Upper lobe of left lung (tissue), 6 donors: Measurements from ENCODE around the gene SELENOI. TPM values are rescaled to one million over a fixed set of nuclear protein-coding genes. Genes with fewer than 3 reads are reported as not detected.

Source experiments
- ATAC-seq, 2 donors: fragments of 200-7000 bp; cut with Tn5 transposase; one replicate each; pipeline ENCODE4 v1.9.1; 2022; ENCODE audit warnings: mild to moderate bottlenecking in 2 of 2, moderate library complexity in 2 of 2; ENCODE audit not compliant: low FRiP score in 2 of 2
- DNase-seq, 2 donors: peaks; one replicate each; pipeline ENCODE4 v3.0.0-alpha.2; 2019 to 2020
- H3K27ac ChIP-seq, 4 donors: fragments of 200-600 bp; sonication (generic); one replicate each; pipeline ENCODE4 v1.5.1; 2016 to 2019
- H3K27me3 ChIP-seq, 4 donors: fragments of 200-600 bp; sonication (generic); one replicate each; pipeline ENCODE4 v1.5.1; 2017 to 2019
- H3K36me3 ChIP-seq, 4 donors: fragments of 200-600 bp; sonication (generic); one replicate each; pipeline ENCODE4 v1.5.1; 2016 to 2019
- H3K4me1 ChIP-seq, 4 donors: fragments of 200-600 bp; sonication (generic); one replicate each; pipeline ENCODE4 v1.5.1; 2018 to 2019
- H3K4me3 ChIP-seq, 4 donors: fragments of 200-600 bp; sonication (generic); one replicate each; pipeline ENCODE4 v1.5.1; 2017 to 2019; ENCODE audit warnings: mild to moderate bottlenecking in 2 of 4, moderate library complexity in 1 of 4
- H3K9me3 ChIP-seq, 4 donors: fragments of 200-600 bp; sonication (generic); one replicate each; pipeline ENCODE4 v1.5.1; 2018 to 2019
- CTCF ChIP-seq, 6 experiments: fragments of 450-650 bp in 4 of 6; fragments of 200-600 bp in 2 of 6; sonication (generic) in 2 of 6; IDR thresholded peaks; one replicate each; pipeline ENCODE4 v1.5.1; 2016 to 2019; ENCODE audit warnings: antibody characterized with exemption in 6 of 6
- EP300 ChIP-seq, 4 donors: sonication (generic); formaldehyde crosslinking; IDR thresholded peaks; one replicate each; pipeline ENCODE4 v1.5.1; 2017; ENCODE audit warnings: antibody characterized with exemption in 4 of 4, control low read depth in 2 of 4
- POLR2A ChIP-seq, 4 donors: fragments of 450-650 bp; IDR thresholded peaks; one replicate each; pipeline ENCODE4 v1.5.1; 2016 to 2017; ENCODE audit warnings: antibody characterized with exemption in 4 of 4, mild to moderate bottlenecking in 2 of 4
- POLR2AphosphoS5 ChIP-seq, 2 donors: sonication (generic); formaldehyde crosslinking; IDR thresholded peaks; one replicate each; pipeline ENCODE4 v1.5.1; 2017; ENCODE audit warnings: antibody characterized with exemption in 2 of 2
- WGBS, 2 donors: methylation state at CpG; one replicate each; pipeline ENCODE4 v1.1.5; 2017 to 2018; 5-methylcytosine and 5-hydroxymethylcytosine counted together
- total RNA-seq, 6 donors: library from RNA; depleted of rRNA in 4 of 6; stranded (reverse); fragments of >200 nt in 4 of 6; gene quantifications; one replicate each; pipeline versions ENCODE4 v1.1.0 to v1.2.1, GENCODE V29; 2016 to 2021
- donor health status: DM: no; HTN: no; CAD: no; lungs with moderate emphysema.
- donor health status: DM: no; HTN: yes; CAD: no; lungs with severe emphysema.

Gene SELENOI
- total RNA-seq, 6 donors from 2014 or later: 6.8 to 21.6 (median 17.2) TPM

- 84 to 91% methylated on average over 10 of the region's 10 CpGs for WGBS, 2 donors
- peak in 1 of 2 donors; percentile 58 for DNase-seq
- Histone ChIP-seq H3K4me1 (no peaks in the 10 kb centered on the region), H3K27ac (no peak overlapping the region), H3K4me3 (no peak overlapping the region), H3K36me3 (no peaks in the 10 kb centered on the region), H3K27me3 (no peaks in the 10 kb centered on the region), H3K9me3 (no peaks in the 10 kb centered on the region)
- no peak for TF ChIP-seq EP300 (IDR thresholded peaks at IDR 0.05)
- TF ChIP-seq CTCF (IDR thresholded peaks at IDR 0.05): no peak
- no peak for TF ChIP-seq POLR2A (IDR thresholded peaks at IDR 0.05)
- no peak for TF ChIP-seq POLR2AphosphoS5 (IDR thresholded peaks at IDR 0.05)
- no peak for ATAC-seq
Measured at GRCh38 chr2:26309921-26310320, 36.0 kb upstream of the SELENOI start.

- DNase-seq: no peak
- no peak for TF ChIP-seq POLR2AphosphoS5 (IDR thresholded peaks at IDR 0.05)
Measured at GRCh38 chr2:26312471-26312870, 33.5 kb upstream of the SELENOI start.

GRCh38 chr2:26313446-26313845, 32.5 kb upstream of the SELENOI start:
- H3K36me3 ChIP-seq: no peaks in the 10 kb centered on the region
- no peak for TF ChIP-seq POLR2AphosphoS5 (IDR thresholded peaks at IDR 0.05)
- TF ChIP-seq EP300 (IDR thresholded peaks at IDR 0.05): no peak
- no peak for TF ChIP-seq CTCF (IDR thresholded peaks at IDR 0.05)
- no peak for TF ChIP-seq POLR2A (IDR thresholded peaks at IDR 0.05)
- no peaks in the 10 kb centered on the region for H3K9me3 ChIP-seq
- H3K27me3 ChIP-seq: no peaks in the 10 kb centered on the region
- no peak for ATAC-seq
- no peak overlapping the region for H3K27ac ChIP-seq
- H3K4me3 ChIP-seq: no peak overlapping the region
- H3K4me1 ChIP-seq: no peaks in the 10 kb centered on the region
- WGBS, 2 donors: 95% methylated on average over 12 of the region's 12 CpGs; no CpG with 5 or more reads in 1 of the 2 donors
- peak in 1 of 2 donors; percentile 66 for DNase-seq

More at GRCh38 chr2:26312471-26312870, 33.5 kb upstream of the SELENOI start:
- WGBS, 2 donors: 82 to 90% methylated on average over 3 to 9 of the region's 9 CpGs
- H3K27ac ChIP-seq: no peak overlapping the region
- no peaks in the 10 kb centered on the region for H3K36me3 ChIP-seq
- no peak overlapping the region for H3K4me3 ChIP-seq
- no peaks in the 10 kb centered on the region for H3K9me3 ChIP-seq
- H3K4me1 ChIP-seq: no peaks in the 10 kb centered on the region
- no peak for ATAC-seq
- no peaks in the 10 kb centered on the region for H3K27me3 ChIP-seq

- ATAC-seq (no peak), DNase-seq (peak in 1 of 2 donors; percentile 43)
- no peaks in the 10 kb centered on the region for H3K27me3 ChIP-seq
- WGBS, 2 donors: 64 to 76% methylated on average over 3 to 8 of the region's 8 CpGs
- H3K9me3 ChIP-seq: no peaks in the 10 kb centered on the region
- H3K36me3 ChIP-seq: no peaks in the 10 kb centered on the region
- H3K4me3 ChIP-seq: no peak overlapping the region
- no peaks in the 10 kb centered on the region for H3K4me1 ChIP-seq
- no peak overlapping the region for H3K27ac ChIP-seq
- TF ChIP-seq POLR2AphosphoS5 (IDR thresholded peaks at IDR 0.05) (no peak), EP300 (IDR thresholded peaks at IDR 0.05) (no peak), POLR2A (IDR thresholded peaks at IDR 0.05) (no peak), CTCF (IDR thresholded peaks at IDR 0.05) (no peak)
Measured at GRCh38 chr2:26314243-26314642, 31.7 kb upstream of the SELENOI start.

GRCh38 chr2:26316041-26316440, 29.9 kb upstream of the SELENOI start:
- ATAC-seq (no peak), DNase-seq (no peak)
- Histone ChIP-seq H3K4me1 (no peaks in the 10 kb centered on the region), H3K27me3 (no peaks in the 10 kb centered on the region), H3K4me3 (no peak overlapping the region), H3K36me3 (no peaks in the 10 kb centered on the region), H3K27ac (no peak overlapping the region), H3K9me3 (no peaks in the 10 kb centered on the region)
- TF ChIP-seq CTCF (IDR thresholded peaks at IDR 0.05) (no peak), POLR2A (IDR thresholded peaks at IDR 0.05) (no peak), POLR2AphosphoS5 (IDR thresholded peaks at IDR 0.05) (no peak), EP300 (IDR thresholded peaks at IDR 0.05) (no peak)
- 69 to 70% methylated on average over 2 of the region's 2 CpGs for WGBS, 2 donors
